ENCODE data around the gene EIF4EBP2. TPM values are rescaled to one million over a fixed set of nuclear protein-coding genes. Genes with fewer than 3 reads are reported as not detected.

Gene EIF4EBP2
- total and polyA plus RNA-seq, 2 donors (not counting 3 experiments of a cell fraction or from before 2014, with no cell fraction given), result 18.2 to 47.0 TPM

GRCh38 chr10:70358446-70358845, 45.5 kb upstream of the EIF4EBP2 start:
- H3K79me2 ChIP-seq (ENCODE audit: control insufficient read depth, insufficient read depth, low read length), result no peaks in the 10 kb centered on the region
- BruUV-seq (replicated peaks), result no TSS peak
- H3K9me3 ChIP-seq (replicated peaks; ENCODE audit: control insufficient read depth, insufficient read depth, low read length), result no peaks in the 10 kb centered on the region
- POLR2A ChIA-PET, result no interaction called here
- no peak for FAIRE-seq
- DNase-seq (ENCODE audit: low read depth, low spot score), result no peak
- no peaks in the 10 kb centered on the region for H3K27me3 ChIP-seq (ENCODE audit: control insufficient read depth in 2 of 2, insufficient read depth in 2 of 2, low read length in 2 of 2)
- no peak overlapping the region for H3K27ac ChIP-seq (ENCODE audit: insufficient read depth, low read depth, low read length)
- dilution Hi-C loops (cut with MboI; ENCODE audit: extremely low pct_ligation_motif_present, low sequenced_read_pairs) (no loop called here), intact Hi-C loops (cut with micrococcal nuclease) (no loop called here)
- H3K4me3 ChIP-seq (replicated peaks in 1 of 3; ENCODE audit: insufficient read depth in 1 of 3, low read depth in 1 of 3, low read length in 3 of 3), result no peak overlapping the region
- no peak overlapping the region for H3K4me2 ChIP-seq (ENCODE audit: insufficient read depth, low read length)
- no peaks in the 10 kb centered on the region for H4K20me1 ChIP-seq (replicated peaks; ENCODE audit: control insufficient read depth, extremely low read depth, insufficient read depth, low read length)
- CTCF ChIA-PET, result interaction anchor here (0.9 to 12.8 kb wide), 3 partner anchors 21 to 137 kb away, joined by 3 to 498 read pairs (median 5); no protein-coding TSS in a partner anchor
- no peak for TF ChIP-seq FOS (IDR thresholded peaks at IDR 0.05; ENCODE audit: borderline replicate concordance, insufficient read depth, low read length)
- TF ChIP-seq EZH2 (IDR thresholded peaks at IDR 0.05; ENCODE audit: borderline replicate concordance, low read depth, low read length, severe bottlenecking), result no peak
- no peak for TF ChIP-seq POLR2A (IDR thresholded peaks at IDR 0.05; ENCODE audit: low read depth, low read length)
- TF ChIP-seq MAX (IDR thresholded peaks at IDR 0.05; ENCODE audit: insufficient read depth, insufficient read length), result no peak
- no peak overlapping the region for H2AFZ ChIP-seq (ENCODE audit: low read depth, low read length)
- H3K36me3 ChIP-seq (ENCODE audit: control insufficient read depth in 2 of 2, extremely low read depth in 1 of 2, insufficient read depth in 2 of 2, low read length in 2 of 2), result no peaks in the 10 kb centered on the region
- no peak overlapping the region for H3K9ac ChIP-seq (replicated peaks; ENCODE audit: extremely low read depth, insufficient read depth, low read length)
- no peaks in the 10 kb centered on the region for H3K4me1 ChIP-seq (ENCODE audit: control insufficient read depth, extremely low read depth, insufficient read depth, low read length)
- no peaks in the 10 kb centered on the region for H3K9me1 ChIP-seq (replicated peaks; ENCODE audit: control insufficient read depth, extremely low read depth, insufficient read depth, low read length)

GRCh38 chr10:70359017-70359550, 44.9 kb upstream of the EIF4EBP2 start:
- CTCF ChIA-PET, result interaction anchor here (0.7 to 12.8 kb wide), 4 partner anchors 9 to 138 kb away, joined by 3 to 498 read pairs (median 4); no protein-coding TSS in a partner anchor
- Histone ChIP-seq H3K36me3 (ENCODE audit: control insufficient read depth in 2 of 2, extremely low read depth in 1 of 2, insufficient read depth in 2 of 2, low read length in 2 of 2) (no peaks in the 10 kb centered on the region), H3K9me3 (replicated peaks; ENCODE audit: control insufficient read depth, insufficient read depth, low read length) (no peaks in the 10 kb centered on the region), H3K4me2 (ENCODE audit: insufficient read depth, low read length) (no peak overlapping the region), H3K9ac (replicated peaks; ENCODE audit: extremely low read depth, insufficient read depth, low read length) (no peak overlapping the region), H3K79me2 (ENCODE audit: control insufficient read depth, insufficient read depth, low read length) (no peaks in the 10 kb centered on the region), H3K4me3 (replicated peaks in 1 of 3; ENCODE audit: insufficient read depth in 1 of 3, low read depth in 1 of 3, low read length in 3 of 3) (no peak overlapping the region), H4K20me1 (replicated peaks; ENCODE audit: control insufficient read depth, extremely low read depth, insufficient read depth, low read length) (no peaks in the 10 kb centered on the region), H3K27ac (ENCODE audit: insufficient read depth, low read depth, low read length) (no peak overlapping the region), H3K9me1 (replicated peaks; ENCODE audit: control insufficient read depth, extremely low read depth, insufficient read depth, low read length) (no peaks in the 10 kb centered on the region), H3K4me1 (ENCODE audit: control insufficient read depth, extremely low read depth, insufficient read depth, low read length) (no peaks in the 10 kb centered on the region), H2AFZ (ENCODE audit: low read depth, low read length) (no peak overlapping the region), H3K27me3 (ENCODE audit: control insufficient read depth in 2 of 2, insufficient read depth in 2 of 2, low read length in 2 of 2) (no peaks in the 10 kb centered on the region)
- BruUV-seq (replicated peaks), result no TSS peak
- no peak for FAIRE-seq
- POLR2A ChIA-PET, result no interaction called here
- dilution Hi-C loops (cut with MboI; ENCODE audit: extremely low pct_ligation_motif_present, low sequenced_read_pairs) (no loop called here), intact Hi-C loops (cut with micrococcal nuclease) (no loop called here)
- DNase-seq (ENCODE audit: low read depth, low spot score), result no peak
- TF ChIP-seq JUN (IDR thresholded peaks at IDR 0.05; ENCODE audit: borderline replicate concordance, insufficient read depth, insufficient read length, low read depth) (no peak), POLR2AphosphoS5 (IDR thresholded peaks at IDR 0.05; ENCODE audit: insufficient read depth, low read depth, low read length) (no peak), CTCF (IDR thresholded peaks at IDR 0.05; ENCODE audit: extremely low read depth in 1 of 2, insufficient read depth in 1 of 2, low read depth in 1 of 2, low read length in 2 of 2) (no peak), MAX (IDR thresholded peaks at IDR 0.05; ENCODE audit: insufficient read depth, insufficient read length) (no peak), EZH2 (IDR thresholded peaks at IDR 0.05; ENCODE audit: borderline replicate concordance, low read depth, low read length, severe bottlenecking) (no peak), POLR2A (IDR thresholded peaks at IDR 0.05; ENCODE audit: low read depth, low read length) (no peak), MYC (IDR thresholded peaks at IDR 0.05; ENCODE audit: low read depth, low read length) (no peak), GATA2 (IDR thresholded peaks at IDR 0.05; ENCODE audit: insufficient read depth, insufficient read length, low read depth, low read length) (no peak), FOS (IDR thresholded peaks at IDR 0.05; ENCODE audit: borderline replicate concordance, insufficient read depth, low read length) (no peak)

All from endothelial cell of umbilical vein (primary cell).